COLO668 (cell line): ENCODE results near the gene FDPS.
A peak's percentile ranks its signal among the peaks of the same experiment; 100 is the strongest.
"Not testable (repeated sequence)": the region's sequence is repeated elsewhere in the genome, so short reads cannot be mapped to it uniquely, and the experiment has no call there.

Source experiments
- DNase-seq: peaks from one replicate; lab custom pipeline; 2025; ENCODE audit not compliant: unreplicated experiment; lab: John Stamatoyannopoulos, UW

FDPS gene

GRCh38 chr1:155285063-155285462, 23.6 kb upstream of the FDPS start:
- DNase-seq: no peak

GRCh38 chr1:155285631-155286044, 23.0 kb upstream of the FDPS start:
- DNase-seq: no peak

GRCh38 chr1:155286544-155286943, 22.1 kb upstream of the FDPS start:
- no peak for DNase-seq

- DNase-seq: no peak
These were observed 20.6 kb upstream of the FDPS start for GRCh38 chr1:155287987-155288543.

GRCh38 chr1:155291006-155291405, 17.7 kb upstream of the FDPS start:
- DNase-seq: not testable (repeated sequence)

- DNase-seq: no peak
These were observed 15.4 kb upstream of the FDPS start for GRCh38 chr1:155293086-155293749.

GRCh38 chr1:155294520-155295182, 14.0 kb upstream of the FDPS start:
- DNase-seq: no peak

- DNase-seq: no peak
These were observed 13.3 kb upstream of the FDPS start for GRCh38 chr1:155295183-155295941.

- no peak for DNase-seq
These were observed 12.8 kb upstream of the FDPS start for GRCh38 chr1:155295942-155296267.

GRCh38 chr1:155296661-155297060, 12.0 kb upstream of the FDPS start:
- DNase-seq: no peak

GRCh38 chr1:155297384-155297783, 11.3 kb upstream of the FDPS start:
- DNase-seq: no peak

GRCh38 chr1:155300024-155300423, 8.6 kb upstream of the FDPS start:
- DNase-seq: no peak

- DNase-seq: no peak
These were observed 7.9 kb upstream of the FDPS start for GRCh38 chr1:155300553-155301329.

- DNase-seq: no peak
These were observed 7.3 kb upstream of the FDPS start, which contains the start of gene PKLR for GRCh38 chr1:155301342-155301841. Gene PKLR, minus strand, starts transcription at chr1:155301438. Its CDS starts 43 bp downstream, at chr1:155301395.

GRCh38 chr1:155304558-155305063, 4.1 kb upstream of the FDPS start:
- no peak for DNase-seq

- DNase-seq: no peak
These were observed 2.7 kb upstream of the FDPS start for GRCh38 chr1:155305881-155306391.

- no peak for DNase-seq
These were observed 1.4 kb upstream of the FDPS start for GRCh38 chr1:155307247-155307740.

- peak; percentile 39 for DNase-seq
These were observed 856 bp downstream of the FDPS start for GRCh38 chr1:155309423-155310021.

- no peak for DNase-seq
These were observed 4.6 kb downstream of the FDPS start for GRCh38 chr1:155313261-155313660.

GRCh38 chr1:155316922-155317321, 8.3 kb downstream of the FDPS start:
- no peak for DNase-seq
